Measurements from ENCODE around the gene ECHDC3.

DNA sequence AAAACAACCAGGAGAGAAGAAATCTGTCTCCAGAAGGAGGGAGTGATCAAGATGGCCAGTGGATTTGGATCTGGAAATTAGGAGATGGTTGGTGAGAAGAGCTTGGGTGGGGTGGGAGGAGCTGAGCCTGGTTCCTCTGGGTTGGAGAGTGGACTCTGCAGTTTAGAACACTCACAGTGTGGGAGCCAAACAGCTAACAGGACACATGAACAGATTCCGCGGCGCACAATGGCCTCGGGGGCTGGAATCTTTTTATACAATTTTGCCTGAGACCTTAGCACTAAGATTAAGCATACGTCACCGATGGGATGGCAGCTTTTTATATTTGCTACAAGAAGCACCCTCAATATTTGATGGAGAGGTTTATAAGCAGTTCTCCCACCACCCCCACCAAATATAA, 2.9 kb downstream of the ECHDC3 start:
- no peak for TF ChIP-seq POLR2A (IDR thresholded peaks at IDR 0.05; ENCODE audit: low read depth)
- TF ChIP-seq, protein P1, sequence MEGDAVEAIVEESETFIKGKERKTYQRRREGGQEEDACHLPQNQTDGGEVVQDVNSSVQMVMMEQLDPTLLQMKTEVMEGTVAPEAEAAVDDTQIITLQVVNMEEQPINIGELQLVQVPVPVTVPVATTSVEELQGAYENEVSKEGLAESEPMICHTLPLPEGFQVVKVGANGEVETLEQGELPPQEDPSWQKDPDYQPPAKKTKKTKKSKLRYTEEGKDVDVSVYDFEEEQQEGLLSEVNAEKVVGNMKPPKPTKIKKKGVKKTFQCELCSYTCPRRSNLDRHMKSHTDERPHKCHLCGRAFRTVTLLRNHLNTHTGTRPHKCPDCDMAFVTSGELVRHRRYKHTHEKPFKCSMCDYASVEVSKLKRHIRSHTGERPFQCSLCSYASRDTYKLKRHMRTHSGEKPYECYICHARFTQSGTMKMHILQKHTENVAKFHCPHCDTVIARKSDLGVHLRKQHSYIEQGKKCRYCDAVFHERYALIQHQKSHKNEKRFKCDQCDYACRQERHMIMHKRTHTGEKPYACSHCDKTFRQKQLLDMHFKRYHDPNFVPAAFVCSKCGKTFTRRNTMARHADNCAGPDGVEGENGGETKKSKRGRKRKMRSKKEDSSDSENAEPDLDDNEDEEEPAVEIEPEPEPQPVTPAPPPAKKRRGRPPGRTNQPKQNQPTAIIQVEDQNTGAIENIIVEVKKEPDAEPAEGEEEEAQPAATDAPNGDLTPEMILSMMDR (IDR thresholded peaks at IDR 0.05) = no peak

Data from esophagus muscularis mucosa (tissue), 3 donors.